Thoracic aorta (tissue), 2 donors: Measurements from ENCODE around the gene IL10RB. TPM values are rescaled to one million over a fixed set of nuclear protein-coding genes. Genes with fewer than 3 reads are reported as not detected.
"Not testable (repeated sequence)": the region's sequence is repeated elsewhere in the genome, so short reads cannot be mapped to it uniquely, and the experiment has no call there.

Experiments used
- ATAC-seq: fragments of 150-250 bp; one replicate; pipeline ENCODE4 v1.8.0; 2017; ENCODE audit warnings: low read depth; ENCODE audit not compliant: insufficient number of reproducible peaks, low FRiP score
- DNase-seq: peaks from one replicate; pipeline ENCODE4 v3.0.0-alpha.2; 2020; ENCODE audit warnings: low spot score
- H3K27ac ChIP-seq, 2 donors: fragments of 200-600 bp; sonication (generic); 1 replicate in 1 of 2; 2 replicates in 1 of 2; pipeline ENCODE4 v1.5.1; 2016; ENCODE audit warnings: mild to moderate bottlenecking in 2 of 2, moderate library complexity in 2 of 2
- H3K27me3 ChIP-seq: fragments of 200-600 bp; sonication (generic); replicated peaks from 2 replicates; pipeline ENCODE4 v1.6.0; 2016; ENCODE audit warnings: mild to moderate bottlenecking; ENCODE audit not compliant: insufficient read depth
- H3K36me3 ChIP-seq: fragments of 200-600 bp; sonication (generic); one replicate; pipeline ENCODE4 v1.5.1; 2016
- H3K4me1 ChIP-seq, 2 donors: fragments of 200-600 bp; sonication (generic); 1 replicate in 1 of 2; 2 replicates in 1 of 2; pipeline versions ENCODE4 v1.5.1 to v1.6.0; 2016; ENCODE audit warnings: low read depth in 2 of 2, mild to moderate bottlenecking in 1 of 2; ENCODE audit not compliant: control insufficient read depth in 1 of 2
- H3K4me3 ChIP-seq: fragments of 200-600 bp; sonication (generic); 2 replicates; pipeline ENCODE4 v1.5.1; 2016; ENCODE audit warnings: mild to moderate bottlenecking
- H3K9me3 ChIP-seq: fragments of 200-600 bp; sonication (generic); 2 replicates; pipeline ENCODE4 v1.5.1; 2016
- CTCF ChIP-seq: fragments of 200-600 bp; sonication (generic); IDR thresholded peaks from one replicate; pipeline ENCODE4 v1.5.1; 2019; ENCODE audit warnings: antibody characterized with exemption
- total RNA-seq, 2 donors: library from RNA; depleted of rRNA; stranded (reverse); fragments of >200 nt; gene quantifications; one replicate each; pipeline versions ENCODE4 v1.1.0 to v1.2.3, GENCODE V29; 2016

The IL10RB gene
- total RNA-seq, 2 donors from 2014 or later = 13.0 to 33.6 TPM

DNA sequence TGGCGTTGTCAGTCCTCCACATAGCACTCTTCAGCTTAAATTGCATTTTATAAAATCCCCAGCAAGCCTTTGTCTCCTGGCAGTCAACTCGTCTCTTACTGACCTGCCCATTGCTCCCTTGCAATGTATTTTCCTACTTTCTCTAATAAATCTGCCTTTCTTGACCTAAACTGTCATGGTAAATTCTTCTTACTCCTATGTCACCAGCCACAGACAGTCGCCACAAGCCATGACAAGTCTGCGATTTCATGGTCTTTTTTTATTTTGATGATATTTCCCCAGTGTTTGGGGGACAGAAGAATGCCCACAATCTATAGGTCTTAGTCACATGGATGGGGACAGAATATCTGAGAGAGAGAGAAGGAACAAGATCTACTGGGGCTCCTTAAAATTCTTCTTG lies 28.0 kb upstream of the IL10RB start:
- H3K4me1 ChIP-seq = peaks cover 6 to 12% of the 10 kb centered on the region in 2 donors
- no peak for ATAC-seq
- no peak for TF ChIP-seq CTCF
- H3K27ac ChIP-seq = no peak overlapping the region
- H3K4me3 ChIP-seq = no peak overlapping the region
- no peaks in the 10 kb centered on the region for H3K27me3 ChIP-seq
- no peaks in the 10 kb centered on the region for H3K36me3 ChIP-seq
- no peak for DNase-seq
- no peaks in the 10 kb centered on the region for H3K9me3 ChIP-seq

DNA sequence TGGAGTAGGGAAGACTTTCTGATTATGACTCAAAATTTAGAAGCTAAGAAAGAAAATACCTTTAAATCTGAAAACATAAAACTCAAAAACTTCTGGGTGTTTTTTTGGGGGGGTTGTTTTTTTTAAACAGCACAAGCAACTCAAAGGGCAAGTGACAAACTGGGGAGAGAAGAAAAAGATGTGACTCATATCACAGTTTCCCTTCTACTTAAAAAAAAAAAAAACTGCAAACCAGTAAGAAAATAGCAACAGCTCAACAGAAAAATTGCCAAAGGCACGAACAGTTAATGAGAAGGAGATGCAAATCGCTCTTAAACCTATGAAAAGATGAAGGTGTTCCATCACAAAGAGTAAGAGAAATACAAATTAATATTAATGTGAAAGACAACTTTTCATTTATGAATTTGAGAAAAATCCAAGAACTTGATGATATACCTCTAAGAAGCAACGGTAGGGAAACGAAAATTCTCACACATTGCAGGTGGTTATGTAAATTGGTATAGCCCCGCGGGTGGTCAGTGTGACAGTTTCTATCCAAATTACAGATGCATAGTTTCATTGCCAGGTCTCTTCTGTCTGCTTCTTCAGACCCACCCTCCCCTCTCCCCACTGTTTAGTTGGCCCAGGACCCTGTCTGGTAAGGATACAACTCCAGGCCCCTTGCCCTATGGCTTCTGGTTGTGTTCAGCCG lies 27.5 kb upstream of the IL10RB start:
- ATAC-seq (no peak), DNase-seq (no peak)
- H3K27ac ChIP-seq = no peak overlapping the region
- no peaks in the 10 kb centered on the region for H3K36me3 ChIP-seq
- H3K4me3 ChIP-seq = no peak overlapping the region
- H3K27me3 ChIP-seq = no peaks in the 10 kb centered on the region
- TF ChIP-seq CTCF = no peak
- peaks cover under 1 to 7% of the 10 kb centered on the region in 2 donors for H3K4me1 ChIP-seq
- no peaks in the 10 kb centered on the region for H3K9me3 ChIP-seq

DNA sequence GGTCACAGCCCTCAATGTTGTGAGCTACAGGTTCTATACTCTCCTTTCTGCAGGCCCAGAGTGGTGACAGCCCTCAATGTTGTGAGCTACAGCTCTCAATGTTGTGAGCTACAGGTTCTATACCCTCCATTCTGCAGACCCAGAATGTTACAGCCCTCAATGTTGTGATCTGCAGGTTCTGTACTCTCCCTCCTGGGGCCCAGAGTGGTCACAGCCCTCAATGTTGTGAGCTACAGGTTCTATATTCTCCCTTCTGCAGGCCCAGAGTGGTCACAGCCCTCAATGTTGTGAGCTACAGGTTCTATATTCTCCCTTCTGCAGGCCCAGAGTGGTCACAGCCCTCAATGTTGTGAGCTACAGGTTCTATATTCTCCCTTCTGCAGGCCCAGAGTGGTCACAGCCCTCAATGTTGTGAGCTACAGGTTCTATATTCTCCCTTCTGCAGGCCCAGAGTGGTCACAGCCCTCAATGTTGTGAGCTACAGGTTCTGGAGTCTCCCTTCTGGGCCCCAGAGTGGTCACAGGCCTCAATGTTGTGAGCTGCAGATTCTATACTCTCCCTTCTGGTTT lies 26.5 kb upstream of the IL10RB start:
- not testable (repeated sequence) for H3K27me3 ChIP-seq, H3K4me3 ChIP-seq, ATAC-seq, H3K4me1 ChIP-seq, H3K36me3 ChIP-seq, DNase-seq, H3K9me3 ChIP-seq, H3K27ac ChIP-seq

- H3K4me3 ChIP-seq = no peak overlapping the region
- H3K4me1 ChIP-seq = peaks cover 0 to 4% of the 10 kb centered on the region in 2 donors
- no peaks in the 10 kb centered on the region for H3K36me3 ChIP-seq
- no peaks in the 10 kb centered on the region for H3K9me3 ChIP-seq
- ATAC-seq = no peak
- H3K27me3 ChIP-seq = no peaks in the 10 kb centered on the region
- no peak for DNase-seq
- TF ChIP-seq CTCF = no peak
- no peak overlapping the region for H3K27ac ChIP-seq
Measured at GRCh38 chr21:33240404-33240803, 25.8 kb upstream of the IL10RB start.

DNA sequence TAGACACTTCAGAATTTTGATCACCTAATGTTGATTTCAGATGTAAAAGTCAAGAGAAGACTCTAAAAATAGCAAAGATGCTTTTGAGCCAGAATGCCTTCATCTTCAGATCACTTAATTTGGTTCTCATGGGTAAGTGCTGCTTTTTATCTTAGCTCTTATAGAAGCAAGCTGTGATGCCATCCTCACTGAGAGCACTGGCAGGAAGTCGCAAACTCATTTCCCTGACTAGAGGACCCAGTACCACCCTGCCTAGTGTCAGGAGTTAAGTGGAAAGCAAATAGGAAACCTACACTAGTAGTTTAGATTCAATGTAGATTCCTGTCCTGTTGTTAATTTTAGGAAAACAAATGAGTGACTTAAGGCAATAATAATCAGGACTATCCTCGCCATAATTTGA lies 24.3 kb upstream of the IL10RB start:
- Histone ChIP-seq H3K27me3 (no peaks in the 10 kb centered on the region), H3K36me3 (peaks cover 4% of the 10 kb centered on the region), H3K4me1 (peaks cover 0 to 4% of the 10 kb centered on the region in 2 donors), H3K9me3 (no peaks in the 10 kb centered on the region), H3K27ac (no peak overlapping the region), H3K4me3 (no peak overlapping the region)
- TF ChIP-seq CTCF = no peak
- DNase-seq = no peak
- no peak for ATAC-seq

DNA sequence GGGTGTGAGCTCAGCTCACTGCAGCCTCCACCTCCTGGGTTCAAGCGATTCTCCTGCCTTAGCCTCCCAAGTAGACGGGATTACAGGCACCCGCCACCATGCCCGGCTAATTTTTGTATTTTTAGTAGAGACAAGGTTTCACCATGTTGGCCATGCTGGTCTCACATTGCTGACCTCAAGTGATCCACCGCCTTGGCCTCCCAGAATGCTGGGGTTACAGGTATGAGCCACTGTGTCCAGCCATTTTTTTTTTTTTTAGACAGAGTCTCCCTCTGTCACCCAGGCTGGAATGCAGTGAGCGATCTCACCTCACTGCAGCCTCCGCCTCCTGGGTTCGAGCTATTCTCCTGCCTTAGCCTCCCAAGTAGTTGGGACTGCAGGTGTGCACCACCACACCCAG lies 23.3 kb upstream of the IL10RB start:
- ATAC-seq, H3K27me3 ChIP-seq: not testable (repeated sequence)

More for the DNA sequence above, 23.3 kb upstream of the IL10RB start:
- H3K9me3 ChIP-seq, DNase-seq, H3K4me1 ChIP-seq, H3K4me3 ChIP-seq, H3K27ac ChIP-seq: not testable (repeated sequence)
- peaks cover 11% of the 10 kb centered on the region for H3K36me3 ChIP-seq
